NT2/D1 (cell line): Measurements from ENCODE around the gene FHL5.

Experiments used
- SUZ12 ChIP-seq: IDR thresholded peaks from 2 replicates; pipeline ENCODE4 v1.6.1; 2011; ENCODE audit not compliant: insufficient read length, insufficient read depth; ENCODE audit errors: extremely low read depth
- YY1 ChIP-seq: IDR thresholded peaks from 2 replicates; pipeline ENCODE4 v1.6.1; 2011; ENCODE audit not compliant: insufficient read length, insufficient read depth

DNA sequence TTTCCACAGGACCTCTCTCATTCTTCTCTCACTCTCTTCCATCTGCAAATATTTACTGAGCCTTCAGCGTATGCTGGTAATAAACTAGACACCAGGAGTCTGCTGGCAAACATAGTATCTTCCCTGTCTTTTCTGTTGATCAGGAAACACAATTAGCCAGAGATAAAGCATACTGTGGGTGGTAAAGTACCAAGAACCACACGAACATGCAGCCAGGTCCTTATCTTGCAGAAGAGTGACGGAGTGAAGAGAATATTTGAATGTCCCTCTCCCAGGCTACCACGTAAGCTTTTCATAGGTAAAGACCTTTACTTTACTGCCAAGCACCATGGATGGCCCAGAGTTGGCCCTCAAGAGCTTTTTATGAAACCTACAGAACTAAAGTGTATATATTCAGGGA lies 13.3 kb downstream of the FHL5 start:
- TF ChIP-seq YY1 (no peak), SUZ12 (no peak)
